Upper lobe of left lung (tissue), 4 donors: ENCODE data around the gene TMEM138.

Source experiments
- POLR2A ChIP-seq, 4 donors: fragments of 450-650 bp; IDR thresholded peaks; one replicate each; pipeline ENCODE4 v1.5.1; 2016 to 2017; ENCODE audit warnings: antibody characterized with exemption in 4 of 4, mild to moderate bottlenecking in 2 of 4
- POLR2AphosphoS5 ChIP-seq, 2 donors: sonication (generic); formaldehyde crosslinking; IDR thresholded peaks; one replicate each; pipeline ENCODE4 v1.5.1; 2017; ENCODE audit warnings: antibody characterized with exemption in 2 of 2
- TF ChIP-seq, protein P1 (sequence below), 6 experiments: fragments of 450-650 bp in 4 of 6; fragments of 200-600 bp in 2 of 6; sonication (generic) in 2 of 6; IDR thresholded peaks; one replicate each; pipeline ENCODE4 v1.5.1; 2016 to 2019; ENCODE audit warnings: antibody characterized with exemption in 6 of 6

- TF ChIP-seq, protein P1, sequence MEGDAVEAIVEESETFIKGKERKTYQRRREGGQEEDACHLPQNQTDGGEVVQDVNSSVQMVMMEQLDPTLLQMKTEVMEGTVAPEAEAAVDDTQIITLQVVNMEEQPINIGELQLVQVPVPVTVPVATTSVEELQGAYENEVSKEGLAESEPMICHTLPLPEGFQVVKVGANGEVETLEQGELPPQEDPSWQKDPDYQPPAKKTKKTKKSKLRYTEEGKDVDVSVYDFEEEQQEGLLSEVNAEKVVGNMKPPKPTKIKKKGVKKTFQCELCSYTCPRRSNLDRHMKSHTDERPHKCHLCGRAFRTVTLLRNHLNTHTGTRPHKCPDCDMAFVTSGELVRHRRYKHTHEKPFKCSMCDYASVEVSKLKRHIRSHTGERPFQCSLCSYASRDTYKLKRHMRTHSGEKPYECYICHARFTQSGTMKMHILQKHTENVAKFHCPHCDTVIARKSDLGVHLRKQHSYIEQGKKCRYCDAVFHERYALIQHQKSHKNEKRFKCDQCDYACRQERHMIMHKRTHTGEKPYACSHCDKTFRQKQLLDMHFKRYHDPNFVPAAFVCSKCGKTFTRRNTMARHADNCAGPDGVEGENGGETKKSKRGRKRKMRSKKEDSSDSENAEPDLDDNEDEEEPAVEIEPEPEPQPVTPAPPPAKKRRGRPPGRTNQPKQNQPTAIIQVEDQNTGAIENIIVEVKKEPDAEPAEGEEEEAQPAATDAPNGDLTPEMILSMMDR (IDR thresholded peaks at IDR 0.05) = no peak
- TF ChIP-seq POLR2A (IDR thresholded peaks at IDR 0.05) (no peak), POLR2AphosphoS5 (IDR thresholded peaks at IDR 0.05) (no peak)
Measured at GRCh38 chr11:61332281-61332796, 29.8 kb upstream of the TMEM138 start.
